MV-4-11 (cell line): Measurements from ENCODE around the gene DHRS1.
"Not testable (repeated sequence)": the region's sequence is repeated elsewhere in the genome, so short reads cannot be mapped to it uniquely, and the experiment has no call there.

Source experiments
- DNase-seq: peaks from one replicate; lab custom pipeline; 2025; lab: John Stamatoyannopoulos, UW

Gene DHRS1

GRCh38 chr14:24246765-24247212 is 52.8 kb downstream of the DHRS1 start:
- DNase-seq = peak; percentile 74

- DNase-seq = not testable (repeated sequence)
Measured at GRCh38 chr14:24245350-24245749, 54.2 kb downstream of the DHRS1 start.

- DNase-seq = peak; percentile 77
Measured at GRCh38 chr14:24243336-24243836, 56.2 kb downstream of the DHRS1 start.

- DNase-seq = peak; percentile 96
Measured at GRCh38 chr14:24241829-24242443, 57.6 kb downstream of the DHRS1 start.
